Measurements from ENCODE around the gene WBP1L.
A peak's percentile ranks its signal among the peaks of the same experiment; 100 is the strongest.

Gene WBP1L

DNA sequence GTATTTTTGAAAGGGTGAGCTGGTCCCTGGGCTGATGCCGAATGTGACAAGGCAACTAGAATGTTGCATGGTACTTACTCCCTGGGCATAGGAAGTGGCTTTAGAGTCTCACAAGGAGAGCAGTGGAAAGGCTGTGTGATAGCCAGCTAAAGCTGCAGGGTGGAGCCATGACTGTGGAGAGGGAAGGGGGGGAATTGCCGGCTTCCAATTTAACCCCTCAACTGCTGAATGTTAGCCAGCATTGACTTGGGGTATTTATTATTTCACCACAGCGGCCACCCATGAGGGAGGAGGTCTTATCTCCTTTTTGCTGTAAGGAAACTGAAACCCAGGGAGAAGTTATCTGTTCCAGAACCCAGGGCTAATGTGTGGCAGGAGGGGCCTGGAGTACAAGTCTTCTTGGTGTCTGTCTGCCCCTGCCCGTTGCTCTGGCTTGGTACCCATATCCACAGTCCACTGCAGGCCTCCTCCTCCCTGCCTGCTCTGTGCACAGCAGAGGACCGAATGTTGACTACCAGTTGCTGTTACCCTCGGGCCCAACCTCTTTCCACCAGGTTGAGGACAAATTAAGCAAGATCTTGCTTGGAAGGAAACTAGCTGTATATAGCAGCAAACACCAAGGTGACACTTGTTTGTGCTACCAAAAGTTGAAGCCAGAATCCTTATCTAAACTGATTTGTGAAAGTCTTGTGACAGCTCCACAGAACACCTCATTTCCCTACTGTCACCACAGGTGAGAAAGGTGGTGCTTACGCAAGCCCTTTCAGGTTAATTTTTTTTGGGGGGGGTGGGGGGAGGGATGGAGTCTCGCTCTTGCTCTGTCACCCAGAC is 37.6 kb downstream of the WBP1L start:
- no peak for DNase-seq

DNA sequence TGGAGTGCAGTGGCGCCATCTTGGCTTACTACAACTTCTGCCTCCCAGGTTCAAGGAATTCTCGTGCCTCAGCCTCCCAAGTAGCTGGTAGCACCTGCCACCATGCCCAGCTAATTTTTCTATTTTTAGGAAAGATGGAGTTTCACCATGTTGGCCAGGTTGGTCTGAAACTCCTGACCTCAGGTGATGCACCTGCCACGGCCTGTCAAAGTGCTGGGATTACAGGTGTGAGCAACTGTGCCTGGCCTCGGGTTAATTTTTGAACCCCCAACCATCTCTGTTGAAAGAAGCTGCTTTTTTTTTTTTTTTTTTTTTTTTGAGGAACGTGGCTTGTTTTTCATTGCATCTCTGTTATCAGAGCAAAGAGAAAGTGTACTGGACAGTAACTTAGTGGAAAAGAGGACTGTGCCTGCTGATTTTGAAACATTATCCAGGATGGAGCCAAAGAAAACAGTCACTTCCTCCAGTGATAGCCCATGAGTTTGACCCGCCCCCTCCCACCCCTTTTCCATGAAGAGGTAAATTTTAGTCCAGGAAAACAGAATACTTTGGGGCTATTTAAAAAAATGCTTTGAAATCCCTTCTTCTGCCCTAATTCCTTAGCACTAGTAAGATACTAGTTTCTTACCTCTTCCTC is 38.3 kb downstream of the WBP1L start:
- DNase-seq = no peak

DNA sequence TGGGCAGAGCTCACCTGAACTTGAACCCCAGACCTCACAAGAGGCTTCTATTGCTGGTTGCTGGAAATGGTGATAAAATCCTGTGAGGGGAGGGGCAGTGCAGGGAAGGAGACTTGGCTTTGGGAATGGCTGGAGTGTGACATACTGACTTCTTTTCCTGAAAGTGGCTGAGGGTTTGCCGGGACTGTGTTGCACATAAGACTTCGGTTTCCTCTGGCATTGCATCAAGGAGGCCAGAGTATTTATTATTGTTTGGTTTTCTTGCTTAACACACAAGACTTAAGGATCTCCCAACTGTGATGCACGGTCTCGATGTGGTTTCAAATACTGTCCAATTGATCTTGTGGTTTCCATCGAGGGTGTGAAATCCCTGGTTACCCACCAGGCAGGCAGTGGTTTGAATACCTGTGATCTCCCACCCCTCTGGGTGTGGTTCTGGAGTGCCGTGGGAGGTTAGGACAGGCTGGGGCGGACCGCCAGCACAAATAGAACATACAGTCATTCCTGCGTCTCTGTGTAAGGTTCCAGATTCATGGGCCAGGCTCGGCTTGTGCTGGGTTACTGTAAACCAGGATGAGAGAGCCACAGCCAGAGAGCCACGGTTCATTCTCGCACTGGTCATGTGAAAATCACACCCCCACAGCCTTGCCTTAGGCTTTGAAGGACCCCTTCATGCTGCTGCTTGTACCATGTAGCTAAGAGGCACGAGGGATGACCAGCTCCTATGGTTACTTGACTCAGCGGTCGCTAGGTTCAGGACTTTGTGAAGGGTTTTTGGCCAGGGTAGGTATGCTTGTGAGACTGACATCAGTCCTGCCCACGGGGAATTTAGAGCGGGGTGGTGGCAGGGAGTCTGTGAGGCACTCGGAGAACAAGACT is 39.2 kb downstream of the WBP1L start:
- DNase-seq = no peak

DNA sequence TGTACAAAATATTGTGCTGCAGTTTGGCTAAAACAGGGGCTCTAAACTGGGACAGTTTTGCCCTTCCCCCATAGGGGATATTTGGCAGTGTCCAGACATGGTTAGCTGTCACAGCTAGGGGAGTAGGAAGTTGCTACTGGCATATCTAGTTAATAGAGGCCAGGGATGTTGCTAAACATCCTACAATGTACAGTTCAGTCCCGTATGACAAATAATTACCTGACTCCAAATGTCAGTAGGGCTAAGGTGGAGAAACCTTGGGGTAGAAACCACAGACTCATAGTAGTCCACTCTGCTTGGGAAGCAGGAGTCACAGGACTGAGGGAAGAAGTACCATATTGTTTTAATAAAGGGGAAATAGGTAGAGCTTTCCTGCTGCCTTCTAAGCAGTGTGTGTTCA is 39.8 kb downstream of the WBP1L start:
- DNase-seq = no peak

DNA sequence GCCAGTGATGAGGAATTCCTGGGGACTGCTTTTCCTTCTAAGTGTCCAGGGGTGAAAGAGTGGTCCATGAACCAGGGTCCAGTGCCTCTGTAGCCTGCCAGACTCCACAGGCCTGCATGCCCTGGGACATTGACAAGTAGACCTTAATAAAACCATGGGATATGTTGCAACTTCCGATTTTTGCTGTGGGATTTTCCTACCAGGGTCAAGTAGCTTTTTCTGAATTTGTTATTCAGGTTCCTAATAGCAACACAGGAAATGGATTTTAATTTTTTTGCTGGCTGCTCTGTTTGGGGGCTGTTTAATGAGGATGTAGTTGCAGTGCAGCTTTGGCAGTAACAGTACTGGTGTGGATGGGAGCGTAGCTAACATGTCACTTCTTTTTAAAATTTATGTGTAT is 42.1 kb downstream of the WBP1L start:
- DNase-seq = no peak

DNA sequence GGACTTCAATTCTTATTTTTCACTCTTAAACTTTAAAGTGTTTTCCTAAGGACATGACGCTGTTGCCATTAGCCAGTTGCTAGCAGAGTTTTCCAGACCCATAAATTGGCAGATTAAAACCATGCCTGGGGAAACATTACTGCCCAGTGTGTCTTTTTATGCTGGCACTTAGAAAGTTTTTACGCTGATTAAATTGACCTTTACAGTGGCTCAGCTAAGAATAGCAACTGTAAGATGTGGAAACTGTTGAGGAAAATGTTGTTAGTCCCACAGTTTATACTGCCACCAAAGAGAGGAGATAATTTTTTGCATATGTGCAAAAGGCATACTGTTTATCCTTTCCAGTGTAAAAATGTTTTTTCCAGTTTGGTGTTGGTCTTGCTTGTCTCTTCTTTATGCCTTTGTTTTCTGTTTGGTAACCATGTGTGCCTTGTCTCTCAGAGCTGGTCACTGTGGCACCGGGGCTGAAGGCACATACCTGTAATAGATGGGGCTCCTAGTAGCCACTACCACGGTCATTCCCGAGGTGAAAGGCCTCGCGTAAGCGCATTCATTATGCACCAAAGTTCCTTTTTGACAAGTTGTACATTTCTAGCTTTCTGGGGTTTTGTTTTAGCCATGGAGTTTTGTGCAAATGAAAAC is 48.1 kb downstream of the WBP1L start:
- no peak for DNase-seq

DNA sequence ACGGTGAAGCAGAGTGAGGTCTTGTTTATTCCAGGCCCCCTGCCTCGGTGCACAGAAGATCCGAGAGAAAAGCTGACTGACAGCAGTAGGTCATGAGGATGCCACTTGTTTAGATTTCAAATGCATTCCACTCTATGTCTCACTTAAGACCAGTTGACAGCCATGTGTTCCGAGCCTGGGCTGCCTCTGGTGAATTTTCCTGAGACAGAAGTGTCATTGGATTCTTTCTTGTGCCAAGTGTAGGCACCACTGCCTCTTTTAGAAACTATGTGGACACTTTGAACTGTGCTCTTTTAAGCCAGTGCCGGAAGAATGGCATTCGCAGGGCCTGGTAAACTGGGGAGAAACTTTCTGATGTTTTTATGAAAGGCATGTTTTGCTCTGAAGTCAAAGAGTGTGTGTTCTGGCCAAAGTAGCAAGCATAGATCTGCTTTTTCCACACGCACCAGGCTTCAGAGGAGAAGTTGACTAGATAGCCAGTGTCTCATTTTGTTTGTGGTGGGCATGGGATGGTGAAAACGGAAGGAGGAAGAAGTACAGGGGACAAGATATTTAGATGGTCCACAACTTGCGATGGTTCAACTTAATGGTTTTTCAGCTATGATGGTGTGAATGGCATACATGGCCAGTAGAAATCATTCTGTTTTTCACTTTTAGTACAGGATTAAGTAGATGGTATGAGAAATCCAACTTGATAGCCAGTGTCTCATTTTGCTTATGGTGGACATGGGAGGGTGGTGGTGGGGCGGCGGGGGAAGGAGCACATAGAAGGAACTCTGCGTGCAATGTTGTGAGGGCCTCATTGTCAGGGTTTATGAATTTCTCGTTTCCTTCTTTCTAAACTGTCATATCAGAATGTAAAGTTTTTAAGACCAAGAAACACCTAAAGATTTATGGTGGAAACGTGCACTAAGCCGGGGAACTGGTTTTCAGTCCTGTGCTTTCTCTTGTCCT is 52.0 kb downstream of the WBP1L start:
- DNase-seq = no peak

DNA sequence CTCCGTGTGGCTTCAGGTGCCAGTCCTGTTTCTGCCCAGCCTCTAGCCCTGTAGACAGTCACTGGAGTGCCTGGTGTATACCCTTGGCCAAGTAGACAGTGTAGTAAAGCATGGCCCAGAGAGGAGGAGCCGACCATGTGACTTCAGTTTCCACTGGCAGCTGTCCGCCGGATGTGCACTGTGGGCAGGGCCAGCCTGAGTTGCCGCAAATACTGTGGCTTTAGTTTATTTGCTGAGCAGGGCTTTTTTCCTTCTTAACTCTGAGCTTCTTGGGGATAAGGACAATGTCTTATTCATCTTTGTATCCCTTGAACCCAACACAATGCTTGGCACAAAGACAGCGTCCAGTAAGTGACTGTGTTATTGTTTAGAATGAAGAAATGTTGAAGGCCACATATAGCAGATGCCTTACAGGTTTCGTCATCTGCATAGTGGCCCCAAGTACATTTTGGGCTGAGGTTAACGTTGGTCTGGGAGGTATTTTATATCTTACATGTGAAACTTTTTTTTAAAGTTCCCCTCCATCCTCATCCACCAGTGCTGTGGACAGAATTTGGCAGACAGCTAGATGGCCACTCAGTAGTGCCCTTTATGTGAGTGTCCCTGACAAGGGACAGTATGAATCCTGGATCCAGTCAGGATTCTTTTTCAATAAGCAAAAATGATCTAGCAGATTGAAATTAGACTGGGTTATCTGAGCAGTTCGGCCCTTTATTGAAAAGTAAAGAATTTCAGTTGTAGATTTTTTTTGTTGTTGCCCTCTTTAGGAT is 52.8 kb downstream of the WBP1L start:
- DNase-seq = peak; percentile 71

DNA sequence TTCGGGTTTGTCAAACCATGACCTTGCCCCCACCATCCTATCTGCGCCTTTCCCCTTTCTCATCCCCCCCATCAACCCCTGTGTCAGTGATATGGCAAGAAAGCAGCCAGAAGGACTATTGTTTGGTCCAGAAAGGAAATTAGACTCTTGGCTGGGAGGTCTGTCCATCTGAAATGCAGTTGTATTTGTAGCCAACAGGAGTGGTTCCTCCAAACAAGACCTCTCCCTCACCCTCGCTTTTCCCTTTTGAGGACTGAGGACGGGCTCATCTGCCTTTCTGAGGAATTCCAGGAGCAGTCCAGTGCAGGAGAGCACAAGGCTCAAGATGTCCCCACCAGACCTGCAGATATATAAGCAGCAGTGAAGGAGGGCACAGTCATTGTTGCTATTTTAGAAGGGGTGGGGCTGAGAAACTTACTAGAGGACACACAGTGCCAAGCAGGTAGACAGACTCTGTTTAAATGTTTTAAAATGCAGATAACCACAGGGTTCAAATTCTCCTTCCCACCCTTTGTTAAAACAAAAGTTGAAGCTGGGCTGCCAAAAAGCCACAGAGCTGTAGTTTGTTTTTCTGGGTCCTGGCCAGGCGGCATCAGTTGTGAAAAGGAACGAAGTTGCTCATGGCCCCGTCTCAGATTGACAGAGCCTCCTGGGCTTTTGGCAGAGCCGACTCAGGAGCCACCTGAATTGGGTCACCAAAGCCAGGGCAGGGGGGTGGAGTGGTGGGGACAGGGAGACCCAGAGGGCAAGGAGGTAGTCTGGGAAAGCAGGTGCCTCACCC is 56.1 kb downstream of the WBP1L start:
- DNase-seq = no peak

DNA sequence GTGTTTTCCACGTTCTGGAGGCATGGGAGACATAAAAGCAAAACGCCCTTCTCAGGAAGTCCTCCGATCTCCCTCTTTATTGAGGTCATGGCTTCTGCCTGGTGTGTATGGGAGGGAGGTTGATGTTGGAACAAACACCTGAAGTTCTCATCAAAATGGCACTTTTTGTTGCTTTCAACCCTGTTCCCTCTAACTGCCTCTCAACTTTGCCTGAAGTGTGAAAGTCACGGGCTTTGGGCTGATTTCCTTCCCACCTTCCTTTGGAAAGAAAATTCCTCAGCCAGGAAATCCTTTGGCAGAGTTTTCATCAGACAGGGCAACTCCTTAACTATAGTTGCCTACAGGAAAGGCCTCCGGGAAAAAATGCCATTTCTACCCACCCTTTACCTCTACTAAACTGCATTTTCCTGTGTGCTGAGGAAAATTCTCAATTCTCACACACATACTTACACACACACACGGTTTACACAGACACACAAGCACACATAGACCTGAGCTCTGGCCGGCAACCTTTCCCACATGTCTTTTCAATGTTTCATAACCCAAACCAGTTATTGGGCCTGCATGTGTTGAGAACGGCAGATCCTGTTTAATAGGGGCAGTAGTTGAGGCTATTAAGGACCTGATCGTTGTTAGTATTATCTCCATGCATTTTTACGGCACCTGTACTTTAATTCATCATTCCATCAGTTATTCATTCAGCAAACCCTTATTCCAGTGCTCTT is 57.0 kb downstream of the WBP1L start:
- no peak for DNase-seq

DNA sequence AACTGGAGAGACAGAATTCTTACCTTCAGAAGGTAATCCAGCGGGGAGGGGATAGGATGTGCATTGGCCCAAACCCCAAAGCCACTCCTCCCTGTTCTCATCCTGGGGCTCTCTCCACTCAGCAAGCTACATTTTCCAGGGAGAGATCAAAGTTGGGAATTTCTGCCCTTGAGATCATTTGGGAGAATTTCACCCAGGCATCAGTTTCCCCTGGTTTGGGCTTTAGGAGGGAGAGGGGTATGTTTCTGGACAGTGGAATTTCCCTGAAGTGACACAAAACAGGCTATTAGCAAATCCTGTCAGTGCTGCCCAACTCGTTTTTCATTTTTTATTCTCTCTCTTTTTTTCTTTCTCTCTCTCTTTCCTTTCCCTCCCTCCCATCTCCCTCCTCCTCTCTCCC is 57.7 kb downstream of the WBP1L start:
- no peak for DNase-seq

DNA sequence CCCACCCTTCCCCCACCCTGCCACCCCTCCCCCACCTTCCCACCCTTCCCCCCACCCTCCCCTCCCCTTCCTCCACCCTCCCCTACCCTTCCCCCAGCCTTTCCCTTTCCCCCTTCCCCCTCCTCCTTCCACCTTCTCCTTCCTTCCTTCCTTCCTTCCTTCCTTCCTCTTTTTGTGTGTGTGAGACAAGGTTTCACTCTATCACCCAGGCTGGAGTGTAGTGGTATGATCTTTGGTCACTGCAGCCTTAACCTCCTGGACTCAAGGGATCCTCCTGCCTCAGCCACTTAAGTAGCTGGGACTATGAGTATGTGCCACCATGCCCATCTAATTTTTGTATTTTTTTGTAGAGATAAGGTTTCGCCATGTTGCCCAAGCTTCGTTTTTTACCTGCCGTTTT is 58.2 kb downstream of the WBP1L start:
- no peak for DNase-seq

DNA sequence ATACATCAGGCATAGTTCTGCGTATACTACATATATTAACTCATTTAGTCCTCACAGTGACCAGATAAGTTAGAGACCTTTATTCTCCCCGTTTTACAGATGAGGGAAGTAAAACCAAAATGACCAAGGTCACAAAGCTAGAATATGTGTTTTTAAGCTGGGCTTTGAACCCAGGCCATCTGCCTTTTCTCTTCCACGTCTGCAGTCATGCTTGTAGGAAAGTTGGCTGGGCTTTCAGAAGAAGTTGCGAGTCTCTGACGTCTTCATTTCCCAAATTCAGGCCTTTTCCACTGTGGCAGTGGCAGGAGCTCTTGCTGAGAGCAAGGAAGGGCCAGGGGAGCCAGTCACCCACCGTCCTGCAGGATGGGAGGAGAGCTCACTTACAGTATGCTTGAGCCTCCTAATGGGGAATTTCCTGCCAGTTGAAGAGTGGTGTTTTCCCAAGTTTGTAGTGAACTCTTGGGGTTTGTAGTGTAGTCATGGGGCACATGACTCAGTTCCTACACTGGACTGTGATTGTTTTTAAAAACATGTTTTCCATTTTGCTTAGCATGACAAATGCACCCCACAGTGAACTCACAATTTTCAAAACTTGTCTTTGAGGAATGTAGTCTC is 59.3 kb downstream of the WBP1L start:
- no peak for DNase-seq

DNA sequence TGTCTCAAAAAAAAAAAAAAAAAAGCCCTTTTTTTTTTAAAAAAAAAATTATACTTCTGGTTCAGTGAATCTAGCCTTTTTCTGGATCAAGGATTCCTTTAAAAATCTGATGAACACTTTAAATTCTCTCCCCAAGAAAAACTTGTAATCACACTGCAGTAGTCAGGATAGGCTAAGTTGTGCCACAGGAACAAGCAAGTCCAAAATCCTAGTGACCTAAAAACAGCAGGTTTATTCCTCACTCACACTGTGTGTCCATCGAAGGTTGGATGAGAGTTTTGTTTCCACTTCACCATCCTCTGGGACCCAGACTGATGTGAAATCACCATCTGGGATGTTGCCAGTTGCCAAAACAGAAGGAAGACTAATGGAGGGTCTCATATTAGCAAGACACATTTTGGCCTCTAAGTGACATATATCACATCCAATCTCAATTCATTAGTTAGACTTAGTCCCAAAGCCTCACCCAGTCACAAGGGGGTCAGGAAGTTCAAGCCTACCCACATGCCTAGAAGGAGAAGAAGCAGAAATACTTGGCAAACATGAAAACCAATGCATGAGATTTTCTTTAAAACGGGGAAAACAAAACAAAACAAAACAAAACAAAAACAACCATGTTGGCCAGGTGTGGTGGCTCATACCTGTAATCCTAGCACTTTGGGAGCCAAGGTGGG is 60.8 kb downstream of the WBP1L start:
- no peak for DNase-seq

DNA sequence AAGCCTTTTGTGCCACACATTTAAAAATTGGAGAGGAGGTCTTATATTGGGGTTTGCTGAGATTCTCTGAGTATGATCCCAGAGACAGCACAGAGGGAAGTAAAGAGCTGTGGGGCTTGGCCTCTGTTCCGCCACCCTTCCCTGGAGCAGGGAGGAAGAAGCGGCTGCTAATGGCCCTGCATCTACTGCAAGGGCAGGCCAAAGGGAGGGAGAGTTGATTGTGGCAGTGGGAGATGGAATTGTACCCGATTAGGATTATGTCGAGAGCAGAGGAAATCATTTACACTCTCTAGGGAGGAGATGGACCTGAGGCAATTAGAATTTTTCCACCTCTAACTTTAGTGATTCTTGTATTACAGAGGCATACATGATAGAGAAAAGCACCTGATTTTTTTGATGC is 64.6 kb downstream of the WBP1L start:
- no peak for DNase-seq

DNA sequence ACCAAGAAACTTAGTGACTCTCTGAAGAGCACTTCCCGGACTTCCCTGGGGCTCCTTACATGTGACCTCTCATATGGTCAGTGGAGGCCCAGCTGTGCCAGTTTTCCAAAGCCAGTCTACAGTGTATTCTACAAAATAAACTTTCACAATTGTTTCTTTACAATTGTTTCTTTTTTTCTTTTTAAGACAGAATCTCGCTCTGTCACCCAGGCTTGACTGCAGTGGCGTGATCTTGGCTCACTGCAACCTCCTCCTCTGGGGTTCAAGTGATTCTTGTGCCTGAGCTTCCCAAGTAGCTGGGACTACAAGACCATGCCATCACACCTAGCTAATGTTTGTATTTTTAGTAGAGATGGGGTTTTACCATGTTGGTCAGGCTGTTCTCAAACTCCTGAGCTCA is 67.6 kb downstream of the WBP1L start:
- no peak for DNase-seq

DNA sequence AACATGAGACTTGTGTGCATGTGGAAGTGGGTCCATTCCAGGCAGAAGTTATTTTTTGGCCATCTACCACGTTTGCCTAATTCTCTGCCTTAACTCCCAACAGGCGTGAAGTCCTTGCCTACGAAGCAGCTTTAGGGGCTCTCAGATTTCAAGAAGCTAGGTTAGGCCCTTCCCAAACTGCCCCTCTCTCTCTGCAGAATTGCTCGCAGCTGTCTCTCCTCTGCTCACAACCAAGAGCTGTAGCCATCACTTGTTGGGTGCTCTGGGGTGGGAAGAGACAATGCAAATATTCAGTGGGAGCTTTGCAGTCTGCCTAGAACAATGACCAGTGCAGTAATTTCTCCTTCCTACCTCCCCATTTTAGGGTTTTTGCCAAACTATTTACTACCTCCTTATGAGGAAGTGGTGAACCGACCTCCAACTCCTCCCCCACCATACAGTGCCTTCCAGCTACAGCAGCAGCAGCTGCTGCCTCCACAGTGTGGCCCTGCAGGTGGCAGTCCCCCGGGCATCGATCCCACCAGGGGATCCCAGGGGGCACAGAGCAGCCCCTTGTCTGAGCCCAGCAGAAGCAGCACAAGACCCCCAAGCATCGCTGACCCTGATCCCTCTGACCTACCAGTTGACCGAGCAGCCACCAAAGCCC is 68.6 kb downstream of the WBP1L start:
- no peak for DNase-seq

DNA sequence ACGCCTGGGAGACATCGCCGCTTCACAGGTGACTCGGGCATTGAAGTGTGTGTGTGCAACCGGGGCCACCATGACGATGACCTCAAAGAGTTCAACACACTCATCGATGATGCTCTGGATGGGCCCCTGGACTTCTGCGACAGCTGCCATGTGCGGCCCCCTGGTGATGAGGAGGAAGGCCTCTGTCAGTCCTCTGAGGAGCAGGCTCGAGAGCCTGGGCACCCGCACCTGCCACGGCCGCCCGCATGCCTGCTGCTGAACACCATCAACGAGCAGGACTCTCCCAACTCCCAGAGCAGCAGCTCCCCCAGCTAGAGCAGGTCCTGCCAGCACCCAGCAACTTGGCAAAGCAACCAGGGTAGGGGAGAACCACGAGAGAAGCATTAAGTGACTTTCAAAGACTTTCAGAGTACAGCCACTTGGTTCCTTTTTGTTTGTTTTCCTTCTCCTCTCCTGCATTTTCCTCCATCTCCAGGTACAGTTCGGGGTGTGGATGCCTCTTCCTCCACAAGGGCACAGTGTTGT is 69.3 kb downstream of the WBP1L start:
- DNase-seq = no peak

Measured in activated CD8-positive, alpha-beta memory T cell treated with anti-CD3 and anti-CD28 coated beads, Interleukin-2, amount 50 U/mL, for 48 hours (primary cell).